Measurements from ENCODE around the gene JUN.

JUN gene

DNA sequence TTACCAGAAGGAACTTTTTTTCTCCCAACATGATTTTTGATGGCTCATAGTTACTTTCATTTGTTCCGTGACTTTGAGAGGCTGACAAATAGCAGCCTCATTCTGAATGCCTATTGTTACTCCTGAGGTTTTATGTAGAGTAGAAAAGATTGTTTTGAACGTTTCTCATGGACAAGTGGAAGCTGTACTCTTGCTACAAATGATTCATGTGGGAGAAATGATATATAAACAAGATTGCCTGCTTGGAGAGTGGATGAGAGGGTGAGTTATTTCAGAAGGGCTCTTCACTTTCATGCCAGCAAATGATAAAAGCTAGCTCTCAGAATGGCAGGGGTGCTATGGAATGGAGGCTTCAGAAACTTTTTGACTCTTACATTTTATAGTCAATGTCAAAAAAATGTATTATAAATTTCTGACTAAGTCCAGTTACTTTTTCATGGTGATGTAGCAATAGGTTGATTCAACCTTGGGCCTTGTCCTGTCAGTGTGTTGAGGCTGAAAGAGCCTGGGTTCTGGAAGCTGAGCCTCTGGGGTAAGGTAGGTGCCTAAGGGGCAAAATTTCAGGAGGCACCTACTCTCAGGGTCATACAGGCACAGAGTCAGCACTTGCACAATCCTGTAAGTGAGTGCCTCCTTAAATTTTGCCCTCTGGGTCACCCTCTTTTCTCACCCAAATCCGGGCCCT is 19.4 kb downstream of the JUN start:
- DNase-seq = no peak

GRCh38 chr1:58763214-58763613 is 20.6 kb downstream of the JUN start:
- no peak for DNase-seq

DNA sequence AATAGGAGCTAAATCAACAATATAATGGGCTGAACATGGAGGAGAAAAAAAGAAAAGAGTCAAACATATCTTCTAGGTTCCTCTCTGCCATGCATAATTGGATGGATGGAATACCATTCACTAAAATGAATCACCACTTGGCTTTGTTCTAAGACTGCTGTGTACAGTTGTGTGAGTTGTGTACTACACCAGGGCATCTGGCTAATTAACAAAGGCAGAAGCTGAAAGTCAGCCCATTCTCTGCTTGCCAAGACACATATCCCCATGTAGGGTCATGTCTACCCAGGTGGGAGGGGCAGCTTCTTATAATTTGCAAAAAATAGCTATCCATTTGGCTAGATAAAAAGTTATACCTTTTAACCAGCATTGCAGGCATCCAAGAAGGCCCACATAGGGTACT is 21.0 kb downstream of the JUN start:
- DNase-seq = no peak

DNA sequence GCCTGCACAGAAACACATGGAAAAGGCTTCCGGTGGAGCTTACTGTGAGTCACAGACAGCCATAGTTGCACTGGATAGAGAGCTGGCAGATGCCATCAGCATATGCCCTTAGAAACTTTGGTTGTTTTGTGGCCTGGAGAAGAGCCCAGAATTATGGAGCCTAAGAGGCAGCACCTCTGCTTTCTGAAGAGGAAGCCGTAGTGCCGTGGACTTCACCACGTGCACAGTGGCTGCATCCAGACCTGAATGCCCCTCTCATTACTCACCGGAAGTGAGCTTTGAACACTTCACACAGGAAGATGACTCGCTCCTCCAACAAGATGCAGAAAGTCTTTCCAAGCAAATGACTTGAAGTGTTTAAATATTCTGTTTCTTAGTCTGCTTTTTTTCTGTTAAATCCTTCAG is 28.4 kb downstream of the JUN start:
- DNase-seq = peak in 13 of 56 donors; percentile 1 to 48 (median 14)

GRCh38 chr1:58754683-58755467 is 29.0 kb downstream of the JUN start:
- DNase-seq = no peak

DNA sequence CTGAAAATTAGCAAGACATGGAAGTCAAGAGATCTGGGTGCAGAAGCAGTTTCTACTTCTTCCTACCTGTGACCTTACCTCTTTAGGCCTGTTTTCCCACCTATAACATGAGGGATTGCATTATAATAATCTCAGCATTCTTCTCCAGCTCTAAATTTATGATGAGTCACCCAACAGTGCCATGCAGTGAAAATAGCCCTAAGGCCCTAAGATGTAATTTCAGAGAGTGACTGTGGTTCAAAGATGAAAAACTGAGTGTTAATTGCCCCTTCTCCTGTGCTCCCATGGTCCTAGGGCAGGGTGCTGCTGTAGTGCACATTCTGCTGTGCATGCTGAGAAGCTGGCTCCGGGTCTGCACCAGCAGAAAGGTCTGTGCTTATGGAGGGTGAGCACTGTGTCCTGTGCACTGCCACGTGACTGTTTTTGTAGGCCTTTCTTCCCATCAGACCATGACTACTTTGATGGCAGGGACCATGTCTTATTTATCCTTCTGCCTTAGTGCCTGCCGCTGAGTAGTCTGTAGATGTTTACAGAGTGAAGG is 29.7 kb downstream of the JUN start:
- DNase-seq = no peak

DNA sequence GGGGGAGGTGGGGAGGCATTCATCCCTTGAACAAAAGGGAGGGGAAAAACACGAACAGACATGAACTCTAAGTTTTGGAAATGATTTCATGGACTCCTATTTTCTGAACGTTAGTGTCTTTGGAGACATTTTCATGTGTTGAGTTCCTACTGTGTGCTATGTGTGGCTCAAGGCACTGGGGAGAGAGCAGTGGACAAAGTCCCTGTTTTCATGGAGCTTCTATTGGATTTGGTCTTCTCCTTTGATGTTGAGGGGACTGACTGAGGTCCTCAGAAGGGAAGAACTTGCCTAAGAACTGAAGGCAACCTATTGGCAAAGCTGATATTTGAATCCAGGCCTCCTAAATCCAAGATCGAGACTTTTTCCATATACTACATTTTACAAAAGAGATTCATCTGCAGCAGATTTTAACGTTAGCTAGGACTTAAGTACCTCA is 30.4 kb downstream of the JUN start:
- DNase-seq = no peak

DNA sequence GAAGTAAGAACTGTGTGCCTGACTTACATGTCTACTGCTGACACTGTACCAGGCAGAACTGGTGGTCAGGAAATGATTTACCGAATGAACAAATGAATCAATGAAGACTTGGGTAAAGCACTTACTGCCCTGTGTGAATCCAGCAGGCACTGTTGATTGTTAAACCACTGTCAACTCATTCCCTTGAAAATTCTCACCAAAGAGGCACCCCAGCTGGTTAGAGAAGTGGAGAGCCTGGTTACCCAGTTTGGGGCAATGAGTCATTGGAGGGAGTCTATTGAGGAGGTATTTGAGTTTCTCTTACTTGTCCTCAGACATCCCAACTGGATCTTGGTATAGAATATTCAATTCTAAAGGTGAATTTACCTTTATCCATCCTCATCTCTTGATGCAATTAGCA is 34.2 kb downstream of the JUN start:
- DNase-seq = no peak

- DNase-seq = no peak
Measured at GRCh38 chr1:58748666-58749065, 35.2 kb downstream of the JUN start.

DNA sequence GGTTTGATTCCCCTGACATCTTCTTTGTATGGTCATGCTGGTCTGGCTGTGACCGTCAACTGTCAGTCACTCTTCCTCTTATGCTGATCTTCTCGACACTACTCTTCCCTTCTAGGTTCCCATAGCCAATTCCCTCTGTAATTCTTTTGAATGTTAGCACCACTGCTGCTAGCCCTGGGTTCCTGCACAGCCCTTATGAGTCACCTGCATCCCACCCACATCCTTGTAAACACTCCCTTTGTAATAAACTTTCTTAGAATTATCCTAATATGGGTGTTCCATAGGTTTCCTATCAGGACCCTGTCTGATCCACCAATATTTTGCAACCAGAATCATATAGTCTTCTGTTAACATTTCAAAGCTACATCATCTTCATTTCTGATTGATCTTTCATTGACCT is 37.1 kb downstream of the JUN start:
- no peak for DNase-seq

GRCh38 chr1:58746182-58746581 is 37.7 kb downstream of the JUN start:
- no peak for DNase-seq

DNA sequence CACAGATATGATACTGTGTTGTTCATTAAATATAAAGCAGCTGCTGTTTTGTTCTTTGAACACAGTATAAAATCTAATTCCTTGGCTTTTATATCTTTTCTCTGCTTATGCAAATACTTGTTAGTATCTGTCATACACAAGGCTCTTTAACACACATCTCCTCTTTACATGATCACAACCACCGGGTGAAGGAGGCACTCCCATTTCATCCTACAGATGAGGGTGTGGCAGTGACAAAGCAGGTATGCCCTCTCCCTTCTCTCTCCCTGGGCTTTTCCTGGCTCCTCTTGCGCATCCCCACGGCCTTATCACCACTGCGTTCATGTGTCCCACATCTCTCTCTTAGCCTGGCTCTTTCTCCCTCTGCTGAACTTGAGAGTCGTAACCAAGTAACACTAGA is 38.2 kb downstream of the JUN start:
- DNase-seq = no peak

DNA sequence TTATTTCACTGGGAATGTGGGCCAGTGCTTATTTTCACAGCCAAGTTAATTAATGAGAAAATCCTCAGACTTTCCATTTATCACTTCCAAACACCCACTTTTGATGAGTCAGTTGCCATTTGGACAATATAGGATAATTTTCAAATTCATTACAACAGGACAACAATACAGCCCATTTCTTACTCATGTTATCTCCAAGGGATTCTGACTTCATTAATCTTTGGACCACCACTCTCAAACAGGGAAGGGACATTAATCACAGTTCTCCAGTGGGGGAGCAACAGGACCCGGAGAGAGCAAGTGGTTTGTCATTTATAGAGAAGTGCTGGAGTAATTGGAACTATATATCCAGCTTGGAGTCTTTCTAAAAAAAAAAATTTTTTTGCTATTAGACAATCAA is 38.7 kb downstream of the JUN start:
- no peak for DNase-seq

- no peak for DNase-seq
Measured at GRCh38 chr1:58741678-58742553, 41.9 kb downstream of the JUN start.

- peak in 1 of 56 donors; percentile 2 for DNase-seq
Measured at GRCh38 chr1:58739856-58740466, 43.9 kb downstream of the JUN start.

DNA sequence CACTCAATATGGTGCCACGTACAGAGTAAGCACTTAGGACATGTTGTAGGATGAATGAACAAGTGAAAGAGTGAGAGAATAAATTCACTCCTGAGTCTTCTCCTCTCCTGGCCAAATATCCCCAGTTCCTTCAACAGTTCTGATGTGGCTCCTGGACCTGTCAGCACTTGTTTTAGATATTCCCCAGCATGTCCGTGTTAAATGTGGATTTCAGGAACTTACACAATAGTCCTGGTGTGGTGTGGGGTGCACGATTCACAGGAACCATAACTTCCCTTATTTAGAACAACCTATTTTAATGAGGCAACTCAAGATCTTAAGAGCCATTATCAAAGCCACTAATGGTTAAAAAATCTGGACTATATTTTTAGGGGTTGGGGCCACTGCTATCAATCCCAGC is 45.0 kb downstream of the JUN start:
- DNase-seq = no peak

DNA sequence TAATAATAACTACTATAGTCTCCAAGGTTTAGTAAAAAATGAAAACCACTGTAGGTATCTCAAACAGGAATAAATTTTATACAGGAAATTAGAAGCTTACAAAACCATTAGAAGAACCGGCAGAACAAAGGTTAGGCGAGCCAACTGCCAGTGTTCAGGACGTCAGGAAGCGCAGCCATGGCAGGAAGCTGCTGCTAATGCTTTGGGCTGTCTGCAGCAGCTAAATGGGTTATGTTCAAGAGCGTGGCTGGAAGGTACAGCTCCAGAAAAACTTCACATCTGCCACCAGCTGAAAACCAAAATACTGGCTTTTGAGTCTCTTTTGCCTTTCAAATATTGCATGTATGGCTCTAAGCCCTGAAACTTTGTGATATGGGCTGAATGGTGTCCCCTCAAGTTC is 48.3 kb downstream of the JUN start:
- DNase-seq = no peak

DNA sequence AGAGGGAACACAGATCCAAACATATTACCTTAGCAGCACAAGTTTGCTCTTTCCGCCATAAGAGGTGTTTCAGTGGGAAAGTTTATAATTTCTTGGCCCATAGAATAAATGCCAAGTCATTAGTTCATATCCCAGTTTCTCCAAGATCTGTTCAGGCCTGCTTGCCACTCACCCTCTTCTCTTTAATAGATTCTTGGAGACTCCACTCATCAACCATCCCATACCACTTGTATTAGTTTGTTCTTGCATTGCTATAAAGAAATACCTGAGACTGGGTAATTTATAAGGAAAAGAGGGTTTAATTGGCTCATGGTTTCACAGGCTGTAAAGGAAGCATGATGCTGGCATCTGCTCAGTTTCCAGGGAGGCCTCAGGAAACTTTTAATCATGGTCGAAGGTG is 49.2 kb downstream of the JUN start:
- DNase-seq = no peak

DNA sequence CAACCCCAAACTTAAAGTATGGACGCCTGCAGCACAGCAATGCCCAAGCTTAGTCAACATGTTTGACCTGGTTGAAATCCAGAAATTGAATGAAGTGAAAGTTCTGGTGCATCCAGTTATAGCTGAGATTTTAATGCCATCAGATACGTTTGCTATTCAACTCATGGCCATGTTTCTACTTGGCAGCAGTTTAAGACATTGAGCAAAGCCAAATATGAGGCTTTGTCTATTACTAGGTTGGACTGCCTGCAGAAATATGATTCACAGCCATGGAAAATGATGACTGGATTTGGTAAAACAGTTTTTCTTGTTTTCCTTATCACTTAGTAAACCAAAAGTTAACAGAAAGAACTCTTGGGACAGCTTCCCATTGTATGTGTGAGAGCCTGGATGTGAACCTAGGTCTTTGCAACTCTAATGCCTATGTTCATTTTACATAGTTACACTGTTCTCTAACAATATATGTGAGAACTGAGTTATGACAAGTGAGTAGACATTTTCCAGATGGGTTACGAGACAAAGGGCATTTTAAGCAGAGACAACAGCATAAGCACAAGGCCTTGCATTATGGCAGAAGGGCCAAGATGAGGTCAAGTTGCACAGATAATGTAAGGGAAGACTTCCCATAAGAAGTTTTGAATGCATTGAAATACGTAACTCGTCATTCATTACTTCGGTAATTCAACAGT is 51.6 kb downstream of the JUN start:
- no peak for DNase-seq
